Adrenal gland (tissue), 12 donors: ENCODE data around the gene ITPR3. TPM values are rescaled to one million over a fixed set of nuclear protein-coding genes. Genes with fewer than 3 reads are reported as not detected.

ENCODE experiments used
- DNase-seq, 7 donors: peaks; one replicate each; pipeline ENCODE4 v3.0.0-alpha.2; 2019 to 2020
- H3K27ac ChIP-seq, 5 donors: fragments of 200-600 bp; sonication (generic) in 4 of 5; 1 replicate in 3 of 5; 2 replicates in 2 of 5; pipeline versions ENCODE4 v1.5.1 to v1.8.0; 2016 to 2020; ENCODE audit warnings: mild to moderate bottlenecking in 1 of 5
- H3K27me3 ChIP-seq: fragments of 200-600 bp; 2 replicates; pipeline ENCODE4 v1.8.0; 2021
- H3K36me3 ChIP-seq, 2 donors: fragments of 200-600 bp; replicated peaks in 1 of 2; 1 replicate in 1 of 2; 2 replicates in 1 of 2; pipeline versions ENCODE4 v1.5.1 to v1.8.0; 2018 to 2022
- H3K4me1 ChIP-seq, 2 donors: fragments of 200-600 bp; replicated peaks in 1 of 2; 1 replicate in 1 of 2; 2 replicates in 1 of 2; pipeline versions ENCODE4 v1.5.1 to v1.8.0; 2018 to 2021
- H3K4me3 ChIP-seq, 4 donors: fragments of 200-600 bp; sonication (generic) in 3 of 4; one replicate each; pipeline ENCODE4 v1.5.1; 2016 to 2018
- H3K9me3 ChIP-seq, 3 donors: fragments of 200-600 bp; sonication (generic) in 1 of 3; replicated peaks in 1 of 3; 1 replicate in 2 of 3; 2 replicates in 1 of 3; pipeline versions ENCODE4 v1.5.1 to v1.8.0; 2016 to 2021
- POLR2A ChIP-seq, 2 donors: fragments of 450-650 bp; IDR thresholded peaks; one replicate each; pipeline ENCODE4 v1.6.1; 2017; ENCODE audit warnings: antibody characterized with exemption in 2 of 2, mild to moderate bottlenecking in 2 of 2, moderate library complexity in 1 of 2
- WGBS, 4 donors: extraction: QIAGEN DNeasy Blood & Tissue Kit in 2 of 4; methylation state at CpG; one replicate each; pipeline versions ENCODE4 v1.1.5 to v1.1.7; 2013 to 2017; 5-methylcytosine and 5-hydroxymethylcytosine counted together
- intact Hi-C, 2 donors: fragments of 100-400 bp; cut with DNase I; formaldehyde crosslinking; loops; one replicate each; pipeline versions ENCODE4 v1.14.1 to v1.15.0; 2022 to 2023
- polyA plus RNA-seq, 3 donors: library from polyadenylated mRNA; stranded (reverse); fragments of 200-250 nt in 2 of 3; fragments of 350-450 nt in 1 of 3; fragmentation: Illumina TruSeq in 1 of 3; extraction: RNeasy Lipid Tissue Mini Kit (QIAGEN cat#74804) in 1 of 3; gene quantifications; one replicate each; pipeline ENCODE4 v1.2.3, GENCODE V29; 2013 to 2014
- total RNA-seq, 9 donors: library from RNA; depleted of rRNA in 4 of 9; stranded (reverse); fragments of >200 nt in 4 of 9; fragments of 120-200 nt in 1 of 9; fragmentation: NEBNext Ultra II Directional in 1 of 9; extraction: Animal tissue kit (Norgen Biotek cat#: 25700) in 1 of 9; gene quantifications; one replicate each; pipeline versions ENCODE4 v1.1.0 to v1.2.4, GENCODE V29; 2013 to 2023
- TF ChIP-seq, protein P1 (sequence below), 6 experiments: fragments of 450-650 bp in 4 of 6; fragments of 200-600 bp in 2 of 6; sonication (generic) in 1 of 6; IDR thresholded peaks; 1 replicate in 5 of 6; 2 replicates in 1 of 6; pipeline versions ENCODE4 v1.5.1 to v1.8.0; 2016 to 2021; ENCODE audit warnings: antibody characterized with exemption in 6 of 6, mild to moderate bottlenecking in 2 of 6, moderate library complexity in 1 of 6
- donor health status: healthy with polysubstance abuse.
- donor health status: Bipolar disorder and iron deficiency.
- donor health status: DM: yes; HTN: yes; CAD: no.
- donor health status: DM: no; HTN: no; CAD: no.
- donor health status: DM: no; HTN: no; CAD: no.
- donor health status: DM: yes; HTN: yes; CAD: no.

The ITPR3 gene
- total and polyA plus RNA-seq, 12 donors = 1.3 to 38.1 (median 23.9) TPM

DNA sequence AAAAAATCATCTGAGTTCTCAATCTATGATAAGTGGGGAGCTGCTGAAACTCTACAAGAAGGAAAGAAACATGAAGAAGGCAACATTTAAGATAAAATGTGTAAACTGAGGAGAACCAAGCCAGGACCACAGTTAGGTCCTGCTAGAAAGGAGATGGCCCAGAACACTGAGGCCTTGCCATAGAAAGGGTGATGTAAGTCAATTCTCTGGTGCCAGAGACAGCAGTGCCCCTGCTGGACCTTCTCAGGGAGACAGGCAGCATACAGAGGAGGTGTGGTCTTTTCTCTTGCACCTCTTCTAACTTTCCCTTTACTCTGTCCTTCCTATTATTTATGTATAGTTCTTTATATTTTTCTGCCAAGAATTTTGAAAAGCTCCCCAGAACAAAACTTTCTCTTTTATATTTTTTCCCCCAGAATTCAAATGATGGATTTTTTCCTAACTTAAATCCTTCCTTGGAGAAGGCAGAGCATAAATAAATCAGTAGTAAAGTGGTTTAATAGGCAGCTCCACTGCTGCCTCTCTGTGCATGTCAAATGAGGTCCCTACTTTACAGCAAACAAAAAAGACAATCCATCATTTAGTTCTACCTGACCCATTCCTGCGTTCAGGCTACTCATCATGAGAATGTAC, 81.3 kb downstream of the ITPR3 start:
- 81 to 91% (median 85%) methylated on average over 1 of the region's 1 CpG for WGBS, 4 donors
- intact Hi-C loops = no loop called here

DNA sequence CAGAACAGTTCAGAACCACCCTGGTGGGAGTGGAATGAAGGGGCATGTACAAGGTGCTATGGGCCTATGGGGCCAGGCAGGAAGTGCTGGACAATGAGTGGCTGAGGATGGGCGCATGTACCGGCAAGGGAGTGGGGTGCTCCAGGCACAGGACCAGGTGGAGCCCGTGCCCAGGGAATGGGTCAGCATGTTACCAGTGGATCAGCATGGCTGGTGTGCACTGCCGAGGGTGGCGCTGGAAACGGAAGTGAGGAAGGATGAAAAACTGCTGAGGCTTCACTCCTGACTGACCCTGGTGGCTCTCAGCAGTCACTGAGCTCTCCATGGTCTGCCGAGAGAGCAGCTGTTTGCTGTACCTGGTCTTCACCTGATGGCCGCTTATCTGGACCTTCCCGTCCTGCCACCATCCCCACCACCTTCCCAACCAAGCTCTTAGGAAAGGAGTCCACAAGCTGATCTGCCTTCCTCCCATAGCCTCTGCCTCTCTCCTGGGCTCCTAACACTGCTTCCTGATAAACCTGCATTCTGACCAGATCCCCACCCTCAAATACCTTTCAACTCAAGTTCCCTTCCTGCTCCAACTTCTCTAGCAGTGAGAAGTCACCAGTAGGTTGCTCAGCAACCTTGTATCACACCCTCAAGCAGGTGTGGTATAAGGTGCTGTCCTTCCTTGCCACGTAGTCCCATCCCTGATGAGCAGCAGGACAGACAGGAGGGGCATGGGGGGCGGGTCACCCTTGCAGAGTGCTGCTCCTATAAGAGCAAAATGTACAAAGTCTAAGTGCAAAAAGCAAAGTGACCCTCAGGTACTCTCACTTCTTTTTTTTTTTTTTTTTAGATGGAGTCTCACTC, 83.3 kb downstream of the ITPR3 start:
- WGBS, 4 donors = 90 to 97% (median 96%) methylated on average over 10 to 11 of the region's 11 CpGs
- peaks cover 0 to 15% of the 10 kb centered on the region in 2 donors for H3K36me3 ChIP-seq
- DNase-seq = no peak
- no peaks in the 10 kb centered on the region for H3K27me3 ChIP-seq
- intact Hi-C loops = no loop called here
- H3K4me3 ChIP-seq = no peak overlapping the region
- H3K27ac ChIP-seq = no peak overlapping the region
- H3K9me3 ChIP-seq = no peaks in the 10 kb centered on the region
- H3K4me1 ChIP-seq = peaks cover 0 to 7% of the 10 kb centered on the region in 2 donors
- no peak for TF ChIP-seq POLR2A (IDR thresholded peaks at IDR 0.05)
- TF ChIP-seq, protein P1, sequence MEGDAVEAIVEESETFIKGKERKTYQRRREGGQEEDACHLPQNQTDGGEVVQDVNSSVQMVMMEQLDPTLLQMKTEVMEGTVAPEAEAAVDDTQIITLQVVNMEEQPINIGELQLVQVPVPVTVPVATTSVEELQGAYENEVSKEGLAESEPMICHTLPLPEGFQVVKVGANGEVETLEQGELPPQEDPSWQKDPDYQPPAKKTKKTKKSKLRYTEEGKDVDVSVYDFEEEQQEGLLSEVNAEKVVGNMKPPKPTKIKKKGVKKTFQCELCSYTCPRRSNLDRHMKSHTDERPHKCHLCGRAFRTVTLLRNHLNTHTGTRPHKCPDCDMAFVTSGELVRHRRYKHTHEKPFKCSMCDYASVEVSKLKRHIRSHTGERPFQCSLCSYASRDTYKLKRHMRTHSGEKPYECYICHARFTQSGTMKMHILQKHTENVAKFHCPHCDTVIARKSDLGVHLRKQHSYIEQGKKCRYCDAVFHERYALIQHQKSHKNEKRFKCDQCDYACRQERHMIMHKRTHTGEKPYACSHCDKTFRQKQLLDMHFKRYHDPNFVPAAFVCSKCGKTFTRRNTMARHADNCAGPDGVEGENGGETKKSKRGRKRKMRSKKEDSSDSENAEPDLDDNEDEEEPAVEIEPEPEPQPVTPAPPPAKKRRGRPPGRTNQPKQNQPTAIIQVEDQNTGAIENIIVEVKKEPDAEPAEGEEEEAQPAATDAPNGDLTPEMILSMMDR (IDR thresholded peaks at IDR 0.05) = no peak

More for the DNA sequence above, 81.3 kb downstream of the ITPR3 start:
- peak in 6 of 7 donors; percentile 42 to 86 (median 68) for DNase-seq
- H3K27ac ChIP-seq = no peak overlapping the region
- no peaks in the 10 kb centered on the region for H3K9me3 ChIP-seq
- TF ChIP-seq, protein P1 (IDR thresholded peaks at IDR 0.05) = peak; percentile 25 to 66 (median 56)
- no peak for TF ChIP-seq POLR2A (IDR thresholded peaks at IDR 0.05)
- no peaks in the 10 kb centered on the region for H3K27me3 ChIP-seq
- peaks cover 0 to under 1% of the 10 kb centered on the region in 2 donors for H3K4me1 ChIP-seq
- peaks cover 0 to 1% of the 10 kb centered on the region in 2 donors for H3K36me3 ChIP-seq
- no peak overlapping the region for H3K4me3 ChIP-seq

DNA sequence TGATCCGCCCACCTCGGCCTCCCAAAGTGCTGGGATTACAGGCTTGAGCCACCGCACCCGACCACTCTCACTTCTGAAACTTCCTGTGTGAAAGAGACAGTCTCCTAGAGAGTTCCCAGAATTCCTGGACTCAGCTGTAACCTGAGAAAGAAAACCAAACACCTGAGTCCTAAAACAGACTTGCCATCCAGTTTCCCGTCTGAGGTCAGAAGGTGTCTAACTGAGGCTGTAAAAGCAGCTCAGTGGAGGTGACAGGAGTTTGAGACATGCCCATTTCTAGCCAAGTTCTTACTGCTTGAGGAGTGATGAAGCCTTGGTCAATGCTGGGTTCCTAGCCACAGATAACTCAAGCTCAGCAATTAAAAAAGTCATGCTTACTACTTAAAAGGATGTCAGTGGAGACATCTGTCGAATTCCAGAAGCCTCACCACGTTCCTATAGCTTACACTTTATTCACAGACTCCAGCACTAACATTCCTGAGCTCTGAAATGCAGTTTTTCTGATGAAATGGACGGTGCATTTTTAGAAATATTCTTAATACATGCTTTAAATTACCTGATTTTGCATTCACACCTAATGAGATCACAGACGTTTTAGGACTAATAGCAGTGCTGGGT, 84.3 kb downstream of the ITPR3 start:
- no peaks in the 10 kb centered on the region for H3K27me3 ChIP-seq
- TF ChIP-seq, protein P1 (IDR thresholded peaks at IDR 0.05) = no peak
- no peak for TF ChIP-seq POLR2A (IDR thresholded peaks at IDR 0.05)
- intact Hi-C loops = no loop called here
- H3K36me3 ChIP-seq = peaks cover 0 to 15% of the 10 kb centered on the region in 2 donors
- WGBS, 4 donors = 86 to 93% (median 92%) methylated on average over 9 of the region's 9 CpGs
- no peak overlapping the region for H3K4me3 ChIP-seq
- no peak overlapping the region for H3K27ac ChIP-seq
- no peaks in the 10 kb centered on the region for H3K9me3 ChIP-seq
- DNase-seq = no peak
- H3K4me1 ChIP-seq = peaks cover 0 to 13% of the 10 kb centered on the region in 2 donors
